ENCODE data around the gene MED13L.

MED13L gene

GRCh38 chr12:116101991-116102390 lies 175.5 kb downstream of the MED13L start:
- no peak for DNase-seq (ENCODE audit: low spot score)
- no peak overlapping the region for H3K4me3 ChIP-seq

GRCh38 chr12:116099652-116100432 lies 177.7 kb downstream of the MED13L start:
- no peak overlapping the region for H3K4me3 ChIP-seq
- no peak for DNase-seq (ENCODE audit: low spot score)
- H3K27ac ChIP-seq, result no peak overlapping the region
- TF ChIP-seq CTCF (IDR thresholded peaks at IDR 0.05), result no peak

More at GRCh38 chr12:116101991-116102390, 175.5 kb downstream of the MED13L start:
- no peak for TF ChIP-seq CTCF (IDR thresholded peaks at IDR 0.05)
- H3K27ac ChIP-seq, result no peak overlapping the region

- Histone ChIP-seq H3K4me3 (no peak overlapping the region), H3K27ac (no peak overlapping the region)
- TF ChIP-seq CTCF (IDR thresholded peaks at IDR 0.05), result no peak
- DNase-seq (ENCODE audit: low spot score), result no peak
These were observed 180.6 kb downstream of the MED13L start for GRCh38 chr12:116096874-116097273.

GRCh38 chr12:116094475-116094874 lies 183.0 kb downstream of the MED13L start:
- Histone ChIP-seq H3K27ac (no peak overlapping the region), H3K4me3 (no peak overlapping the region)
- no peak for DNase-seq (ENCODE audit: low spot score)
- no peak for TF ChIP-seq CTCF (IDR thresholded peaks at IDR 0.05)

- DNase-seq (ENCODE audit: low spot score), result no peak
- Histone ChIP-seq H3K27ac (no peak overlapping the region), H3K4me3 (no peak overlapping the region)
- no peak for TF ChIP-seq CTCF (IDR thresholded peaks at IDR 0.05)
These were observed 183.6 kb downstream of the MED13L start for GRCh38 chr12:116093915-116094314.

GRCh38 chr12:116092776-116093175 lies 184.7 kb downstream of the MED13L start:
- Histone ChIP-seq H3K4me3 (no peak overlapping the region), H3K27ac (no peak overlapping the region)
- DNase-seq (ENCODE audit: low spot score), result no peak
- TF ChIP-seq CTCF (IDR thresholded peaks at IDR 0.05), result no peak

- no peak for DNase-seq (ENCODE audit: low spot score)
- no peak overlapping the region for H3K4me3 ChIP-seq
- no peak for TF ChIP-seq CTCF (IDR thresholded peaks at IDR 0.05)
- no peak overlapping the region for H3K27ac ChIP-seq
These were observed 185.3 kb downstream of the MED13L start for GRCh38 chr12:116092162-116092561.

Measured in coronary artery (tissue), 2 donors.